GM19240 (cell line): ENCODE results near the gene AIRE.

ENCODE experiments used
- DNase-seq: peaks from one replicate; pipeline ENCODE4 v3.0.0; 2011; ENCODE audit warnings: low spot score; ENCODE audit not compliant: insufficient read length

AIRE gene

GRCh38 chr21:44323591-44323990 lies 37.9 kb downstream of the AIRE start:
- DNase-seq: no peak

DNA sequence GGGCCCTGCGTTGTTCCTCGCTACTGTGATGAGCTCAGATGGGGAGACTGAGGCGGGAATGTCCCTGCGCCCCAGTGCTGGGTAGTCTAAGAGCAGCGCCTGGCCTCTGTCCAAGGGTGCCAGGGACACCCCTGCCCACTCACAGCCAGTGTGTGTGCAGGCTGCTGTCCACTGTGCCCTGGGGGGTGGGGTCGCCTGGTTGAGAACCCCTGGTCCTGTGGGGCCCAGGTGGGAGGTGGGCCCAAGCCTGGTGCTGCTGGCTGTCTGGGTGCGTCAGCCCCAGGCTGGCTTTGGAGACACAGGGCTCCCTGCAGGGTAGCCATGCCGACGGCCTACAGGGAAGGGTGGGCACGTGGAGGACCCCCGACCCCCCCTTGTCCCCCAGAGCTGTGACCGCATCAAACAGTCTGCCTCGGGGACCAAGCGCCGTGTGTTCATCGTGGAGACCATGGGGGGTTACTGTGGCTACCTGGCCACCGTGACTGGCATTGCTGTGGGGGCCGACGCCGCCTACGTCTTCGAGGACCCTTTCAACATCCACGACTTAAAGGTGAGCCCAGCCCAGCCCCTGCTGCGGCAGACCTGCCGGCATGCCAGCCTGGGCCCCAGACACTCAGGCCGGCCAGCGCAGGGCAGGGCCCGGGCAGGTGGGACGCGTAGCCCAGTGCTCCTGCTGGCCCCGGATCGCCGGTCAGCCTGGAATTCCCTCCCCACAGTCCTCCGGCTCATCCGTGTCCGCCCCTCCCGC lies 38.6 kb downstream of the AIRE start:
- DNase-seq: no peak

DNA sequence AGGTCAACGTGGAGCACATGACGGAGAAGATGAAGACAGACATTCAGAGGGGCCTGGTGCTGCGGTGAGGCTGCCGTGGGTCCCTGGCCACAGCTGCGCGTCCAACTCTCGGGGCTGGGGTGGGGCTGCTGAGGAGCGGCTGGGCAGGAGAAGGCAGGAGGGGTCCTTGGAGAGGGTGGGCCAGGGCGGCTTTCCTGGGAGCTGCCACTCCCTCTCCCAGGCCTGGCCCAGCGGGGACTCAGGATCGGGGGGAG lies 39.1 kb downstream of the AIRE start:
- DNase-seq: no peak

DNA sequence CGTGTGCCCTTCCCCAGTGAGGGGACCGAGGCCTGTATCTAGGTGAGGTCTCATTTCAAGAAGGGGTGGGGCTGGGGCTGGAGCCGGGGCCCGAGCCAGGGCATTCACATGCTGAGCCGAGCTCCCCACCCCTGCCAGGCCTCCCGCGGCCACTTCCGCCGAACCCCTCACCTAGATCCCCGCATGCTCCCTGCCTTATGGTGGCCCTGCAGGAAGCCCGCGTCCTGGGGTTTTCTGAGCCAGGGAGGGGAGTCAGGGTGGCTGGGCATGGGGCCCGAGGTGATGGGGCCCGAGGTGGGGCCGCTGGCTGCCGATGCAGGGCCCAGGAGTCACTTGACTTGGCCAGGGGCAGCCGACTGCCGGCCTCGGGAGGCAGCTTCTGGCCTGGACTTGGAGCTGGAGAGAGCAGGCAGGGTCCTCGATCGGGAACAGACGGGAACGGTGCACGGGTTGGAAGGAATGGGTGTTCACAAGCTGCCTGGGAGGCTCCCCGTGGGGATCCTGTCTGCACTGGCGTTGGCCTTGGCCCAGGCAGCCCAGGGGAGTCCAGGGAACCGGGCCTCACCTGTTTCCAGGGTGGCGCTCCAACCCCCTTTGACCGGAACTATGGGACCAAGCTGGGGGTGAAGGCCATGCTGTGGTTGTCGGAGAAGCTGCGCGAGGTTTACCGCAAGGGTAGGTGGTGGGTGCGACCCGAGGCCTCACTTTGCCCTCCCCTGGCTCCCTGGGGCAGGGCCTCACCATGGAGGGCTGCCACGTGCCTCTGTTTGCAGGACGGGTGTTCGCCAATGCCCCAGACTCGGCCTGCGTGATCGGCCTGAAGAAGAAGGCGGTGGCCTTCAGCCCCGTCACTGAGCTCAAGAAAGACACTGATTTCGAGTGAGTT lies 40.0 kb downstream of the AIRE start:
- no peak for DNase-seq

DNA sequence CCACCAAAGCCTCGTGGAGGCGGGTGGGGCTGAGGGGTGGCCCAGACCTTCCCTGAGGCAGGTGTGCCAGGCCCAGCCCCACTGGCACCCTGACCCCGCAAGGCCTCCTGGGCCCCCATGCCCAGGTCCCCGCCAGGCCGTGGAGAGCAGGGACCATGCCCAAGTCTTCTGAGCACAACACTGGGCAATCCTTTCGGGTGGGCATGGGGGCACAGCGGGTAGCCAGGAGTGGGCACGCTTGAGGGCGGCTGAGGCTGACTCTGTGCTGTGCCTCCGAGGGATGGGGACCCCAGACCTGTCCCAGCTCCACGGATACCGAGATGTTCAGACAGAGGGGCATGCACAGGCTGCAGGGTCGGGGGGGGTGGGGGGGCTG lies 40.6 kb downstream of the AIRE start:
- no peak for DNase-seq

- no peak for DNase-seq
These were observed 41.3 kb downstream of the AIRE start for GRCh38 chr21:44326716-44327602.

DNA sequence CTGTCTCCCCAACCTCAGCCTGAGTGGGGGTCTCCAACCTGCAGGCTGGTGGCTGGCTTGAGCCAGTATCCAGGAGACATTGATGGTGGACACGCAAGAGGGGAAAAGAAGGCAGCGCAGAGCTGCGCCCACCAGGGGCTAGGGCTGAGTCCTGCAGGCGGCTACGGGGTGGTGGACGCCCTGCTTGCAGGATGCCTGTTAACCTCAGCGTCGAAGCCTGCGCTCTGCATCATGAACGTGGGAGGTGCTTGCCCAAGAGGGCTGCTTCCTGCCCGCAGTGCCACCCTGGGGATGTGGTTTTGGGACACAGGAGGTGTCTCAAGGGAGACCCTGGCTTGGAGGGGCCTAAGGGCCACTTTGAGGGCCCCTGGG lies 41.9 kb downstream of the AIRE start:
- no peak for DNase-seq

- DNase-seq: no peak
These were observed 42.7 kb downstream of the AIRE start for GRCh38 chr21:44328242-44328895.

- no peak for DNase-seq
These were observed 43.6 kb downstream of the AIRE start for GRCh38 chr21:44329086-44329889.

DNA sequence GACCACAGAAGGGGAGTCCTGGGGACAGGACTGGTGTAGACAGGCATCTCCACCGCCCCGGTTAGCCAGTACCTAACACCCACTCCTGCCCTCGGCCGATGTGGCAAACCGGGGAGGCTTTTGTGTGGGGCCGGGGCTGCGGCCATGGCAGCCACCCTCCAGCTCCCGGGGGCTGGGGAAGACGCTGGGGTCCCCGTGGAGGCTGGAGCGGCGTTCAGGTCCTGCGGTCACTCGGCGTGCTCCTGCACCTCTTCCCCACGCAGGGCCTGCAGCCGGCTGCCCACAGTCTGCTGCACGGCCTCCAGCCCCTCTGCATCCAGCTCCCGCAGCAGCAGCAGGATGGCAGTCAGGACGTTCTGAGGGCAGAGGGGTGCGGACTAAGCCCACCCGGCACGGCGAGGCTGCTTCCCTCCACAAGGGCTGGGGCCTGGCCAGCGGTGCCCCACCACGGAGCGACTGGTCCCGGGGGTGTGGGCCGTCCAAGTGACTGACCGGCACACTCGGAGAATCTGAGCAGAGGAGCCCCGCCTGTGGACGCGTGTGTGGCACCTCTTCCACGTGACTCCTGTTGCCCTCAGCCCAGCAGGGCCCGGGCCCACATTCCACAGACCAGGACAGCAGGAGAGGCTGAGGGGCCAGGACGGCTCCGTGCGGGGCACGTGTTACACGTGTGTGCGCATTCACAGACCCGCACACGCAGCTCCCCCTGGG lies 44.5 kb downstream of the AIRE start:
- no peak for DNase-seq

- no peak for DNase-seq
These were observed 45.0 kb downstream of the AIRE start for GRCh38 chr21:44330698-44331097.

- no peak for DNase-seq
These were observed 45.5 kb downstream of the AIRE start for GRCh38 chr21:44331209-44331608.

- DNase-seq: no peak
These were observed 46.1 kb downstream of the AIRE start for GRCh38 chr21:44331650-44332307.

GRCh38 chr21:44332383-44332782 lies 46.7 kb downstream of the AIRE start:
- DNase-seq: no peak

DNA sequence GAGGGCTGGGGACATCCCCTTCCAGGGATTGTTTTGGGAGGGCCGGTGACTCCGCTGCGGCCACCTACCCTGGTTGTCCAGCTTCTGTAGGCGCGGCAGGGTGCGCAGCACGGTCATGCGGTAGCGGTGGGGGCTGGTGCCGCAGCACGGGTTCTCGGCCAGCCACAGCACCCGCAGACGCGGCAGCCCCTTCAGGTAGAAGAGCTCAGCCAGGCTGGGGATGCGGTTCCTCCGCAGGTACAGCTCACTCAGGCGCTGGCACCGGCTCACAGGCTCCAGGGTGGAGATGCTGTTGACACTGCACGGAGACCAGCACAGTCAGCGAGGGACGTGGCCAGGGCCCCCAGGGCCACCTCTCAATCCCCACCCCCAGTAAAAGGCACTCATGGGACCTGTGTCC lies 47.3 kb downstream of the AIRE start:
- no peak for DNase-seq

- DNase-seq: no peak
These were observed 48.0 kb downstream of the AIRE start for GRCh38 chr21:44333509-44334328.

DNA sequence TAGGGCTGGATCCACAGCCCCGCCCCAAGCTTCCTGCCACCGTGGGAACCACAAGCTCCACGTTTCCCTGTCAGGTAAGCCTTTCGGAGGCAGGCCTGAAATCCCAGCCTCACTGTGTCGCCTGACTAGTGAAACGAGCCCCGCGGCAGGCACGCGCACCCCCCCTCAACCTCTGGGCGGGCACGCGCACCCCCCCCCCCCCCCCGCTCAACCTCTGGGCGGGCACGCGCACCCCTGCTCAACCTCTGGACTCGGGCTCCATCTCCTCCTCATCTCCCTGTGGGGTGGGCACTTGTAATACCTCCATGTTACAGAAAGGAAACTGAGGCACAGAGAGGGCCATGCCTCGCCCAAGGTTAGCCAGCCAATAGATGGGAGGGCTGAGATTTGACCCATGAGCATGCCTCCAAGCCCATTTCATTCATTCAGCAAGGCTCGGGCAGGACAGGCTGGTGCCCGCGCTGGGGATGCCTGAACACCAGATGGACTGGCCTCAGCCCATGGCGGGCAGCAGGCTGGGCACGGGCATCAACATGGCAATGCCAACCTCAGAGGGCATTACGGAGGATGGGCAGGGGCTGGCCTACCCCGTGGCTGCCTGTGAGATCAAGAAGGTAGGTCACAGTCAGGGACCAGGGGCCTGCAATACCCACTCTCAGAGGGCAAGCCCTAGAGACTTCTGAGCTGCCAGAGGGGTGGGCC lies 48.8 kb downstream of the AIRE start:
- no peak for DNase-seq
